HG03575 (cell line): ENCODE measurements around the gene TMEM255B.

Source experiments
- ATAC-seq: cut with Tn5 transposase; IDR thresholded peaks from one replicate; pipeline ENCODE4 v1.9.1; 2021; ENCODE audit not compliant: unreplicated experiment, insufficient number of reproducible peaks, low FRiP score; ENCODE audit errors: extremely low read depth

TMEM255B gene

GRCh38 chr13:113861433-113862030, 102.5 kb downstream of the TMEM255B start:
- no peak for ATAC-seq

- ATAC-seq: no peak
Observed at GRCh38 chr13:113862191-113862930, 103.3 kb downstream of the TMEM255B start.

GRCh38 chr13:113862931-113863523, 104.0 kb downstream of the TMEM255B start:
- no peak for ATAC-seq

GRCh38 chr13:113863524-113864272, 104.7 kb downstream of the TMEM255B start, which contains the start of gene GAS6:
Gene GAS6, minus strand, starts transcription at chr13:113864076. Its CDS starts 156 bp downstream, at chr13:113863920.
- no peak for ATAC-seq

GRCh38 chr13:113864273-113864890, 105.4 kb downstream of the TMEM255B start:
- no peak for ATAC-seq

- ATAC-seq: no peak
Observed at GRCh38 chr13:113865427-113865826, 106.4 kb downstream of the TMEM255B start.
